ENCODE data around the gene SEMA3A. TPM values are rescaled to one million over a fixed set of nuclear protein-coding genes. Genes with fewer than 3 reads are reported as not detected.
"Not testable (repeated sequence)": the region's sequence is repeated elsewhere in the genome, so short reads cannot be mapped to it uniquely, and the experiment has no call there.

The SEMA3A gene
- total and polyA plus RNA-seq, 9 donors = 0.76 to 23.0 (median 2.2) TPM

DNA sequence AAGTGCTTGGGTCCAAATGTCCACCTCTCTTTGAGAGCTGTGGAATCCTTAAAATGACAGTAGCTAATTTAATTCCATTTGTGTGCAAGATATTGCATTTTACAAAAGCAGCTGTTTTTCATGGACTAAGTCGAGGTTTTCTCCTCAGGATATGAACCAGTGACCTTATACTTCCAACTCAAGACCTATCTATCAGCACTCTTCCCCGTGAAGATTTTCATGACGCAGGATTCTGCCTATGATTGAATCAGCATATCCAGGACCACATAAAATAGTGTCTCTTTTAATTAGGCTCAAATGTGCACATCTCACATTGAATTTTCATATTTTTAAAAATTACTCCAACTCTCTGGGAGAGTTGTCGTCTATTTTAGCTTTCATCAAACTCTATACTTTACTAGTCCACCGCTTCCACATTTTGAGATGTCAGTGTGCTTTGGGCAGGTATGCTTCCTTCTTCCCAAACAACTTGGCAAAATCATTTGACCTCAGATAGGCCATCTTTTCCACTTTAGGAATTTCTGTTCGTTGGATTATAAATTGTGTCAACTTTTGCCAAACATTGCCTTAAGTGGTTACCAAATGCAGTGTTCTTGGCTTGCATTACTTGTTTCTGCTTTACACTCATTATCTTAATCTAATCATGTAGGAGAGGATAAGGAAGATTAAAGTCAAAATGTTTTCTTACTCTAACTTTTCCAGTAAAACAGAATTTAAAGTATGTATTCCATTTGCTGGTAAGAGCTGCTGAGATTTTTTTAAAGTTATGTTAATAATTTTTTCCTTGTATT is 39.4 kb downstream of the SEMA3A start:
- 62 to 69% (median 65%) methylated on average over 6 of the region's 6 CpGs for WGBS, 3 donors
- H3K27ac ChIP-seq = no peak overlapping the region
- no peaks in the 10 kb centered on the region for H3K9me3 ChIP-seq
- TF ChIP-seq, protein P1, sequence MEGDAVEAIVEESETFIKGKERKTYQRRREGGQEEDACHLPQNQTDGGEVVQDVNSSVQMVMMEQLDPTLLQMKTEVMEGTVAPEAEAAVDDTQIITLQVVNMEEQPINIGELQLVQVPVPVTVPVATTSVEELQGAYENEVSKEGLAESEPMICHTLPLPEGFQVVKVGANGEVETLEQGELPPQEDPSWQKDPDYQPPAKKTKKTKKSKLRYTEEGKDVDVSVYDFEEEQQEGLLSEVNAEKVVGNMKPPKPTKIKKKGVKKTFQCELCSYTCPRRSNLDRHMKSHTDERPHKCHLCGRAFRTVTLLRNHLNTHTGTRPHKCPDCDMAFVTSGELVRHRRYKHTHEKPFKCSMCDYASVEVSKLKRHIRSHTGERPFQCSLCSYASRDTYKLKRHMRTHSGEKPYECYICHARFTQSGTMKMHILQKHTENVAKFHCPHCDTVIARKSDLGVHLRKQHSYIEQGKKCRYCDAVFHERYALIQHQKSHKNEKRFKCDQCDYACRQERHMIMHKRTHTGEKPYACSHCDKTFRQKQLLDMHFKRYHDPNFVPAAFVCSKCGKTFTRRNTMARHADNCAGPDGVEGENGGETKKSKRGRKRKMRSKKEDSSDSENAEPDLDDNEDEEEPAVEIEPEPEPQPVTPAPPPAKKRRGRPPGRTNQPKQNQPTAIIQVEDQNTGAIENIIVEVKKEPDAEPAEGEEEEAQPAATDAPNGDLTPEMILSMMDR (IDR thresholded peaks at IDR 0.05) = no peak
- TF ChIP-seq POLR2A (IDR thresholded peaks at IDR 0.05) (no peak), EP300 (IDR thresholded peaks at IDR 0.05) (no peak)
- no peak for DNase-seq
- H3K4me3 ChIP-seq = no peak overlapping the region
- intact Hi-C loops (cut with DNase I) = no loop called here
- H3K4me1 ChIP-seq (ENCODE audit: insufficient read depth) = no peaks in the 10 kb centered on the region
- H3K27me3 ChIP-seq = no peaks in the 10 kb centered on the region
- H3K36me3 ChIP-seq = no peaks in the 10 kb centered on the region

DNA sequence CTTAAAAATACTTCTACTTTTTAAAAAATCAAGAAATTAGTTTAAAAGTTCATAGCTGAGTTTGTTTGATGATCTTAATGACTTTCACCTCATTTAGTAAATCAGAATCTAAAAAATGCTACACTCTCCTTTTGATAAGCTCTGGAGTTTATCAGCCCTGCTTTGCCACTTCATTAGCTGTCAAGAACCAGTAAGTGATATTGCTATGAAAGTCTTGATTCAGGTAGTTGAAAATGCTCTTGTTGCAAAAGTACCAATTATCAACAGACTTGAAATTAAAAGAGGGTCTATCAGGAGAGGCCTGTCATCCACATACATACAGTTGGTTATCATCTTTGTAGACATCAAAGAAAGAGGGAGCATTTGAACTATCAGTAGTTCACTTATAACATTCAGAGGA is 41.6 kb downstream of the SEMA3A start:
- intact Hi-C loops (cut with DNase I) = no loop called here
- no peaks in the 10 kb centered on the region for H3K9me3 ChIP-seq
- DNase-seq = no peak
- no peaks in the 10 kb centered on the region for H3K4me1 ChIP-seq (ENCODE audit: insufficient read depth)
- no peak overlapping the region for H3K27ac ChIP-seq
- H3K4me3 ChIP-seq = no peak overlapping the region
- no peaks in the 10 kb centered on the region for H3K36me3 ChIP-seq
- no peak for TF ChIP-seq POLR2A (IDR thresholded peaks at IDR 0.05)
- H3K27me3 ChIP-seq = no peaks in the 10 kb centered on the region

DNA sequence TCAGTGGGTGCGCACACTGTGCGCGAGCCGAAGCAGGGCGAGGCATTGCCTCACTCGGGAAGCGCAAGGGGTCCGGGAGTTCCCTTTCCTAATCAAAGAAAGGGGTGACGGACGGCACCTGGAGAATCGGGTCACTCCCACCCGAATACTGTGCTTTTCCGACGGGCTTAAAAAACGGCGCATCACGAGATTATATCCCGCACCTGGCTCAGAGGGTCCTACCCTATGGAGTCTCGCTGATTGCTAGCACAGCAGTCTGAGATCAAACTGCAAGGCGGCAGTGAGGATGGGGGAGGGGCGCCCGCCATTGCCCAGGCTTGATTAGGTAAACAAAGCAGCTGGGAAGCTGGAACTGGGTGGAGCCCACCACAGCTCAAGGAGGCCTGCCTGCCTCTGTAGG is 44.2 kb downstream of the SEMA3A start:
- DNase-seq; H3K4me3 ChIP-seq; H3K36me3 ChIP-seq; H3K27me3 ChIP-seq; H3K27ac ChIP-seq; H3K9me3 ChIP-seq; intact Hi-C loops (cut with DNase I); H3K4me1 ChIP-seq (ENCODE audit: insufficient read depth): not testable (repeated sequence)
- WGBS, 3 donors = 93 to 97% (median 94%) methylated on average over 18 to 22 of the region's 22 CpGs

DNA sequence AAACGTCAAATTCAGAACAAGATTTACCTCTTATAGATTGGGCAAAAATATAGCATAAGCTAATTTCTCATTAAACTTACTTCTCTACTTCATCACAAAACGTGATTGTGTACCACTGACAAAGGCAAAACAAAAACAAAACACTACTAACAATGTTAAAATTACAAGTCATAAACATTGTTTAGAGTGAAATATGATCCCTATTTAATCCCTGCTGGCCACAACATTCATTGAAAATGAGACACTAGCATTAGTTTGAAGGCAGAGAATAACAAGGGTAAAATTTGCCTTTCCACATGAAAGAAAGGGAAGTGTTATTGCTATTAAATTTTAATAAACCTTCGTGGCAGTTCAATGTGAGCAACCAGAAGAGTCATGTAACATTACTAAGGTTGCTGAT is 45.0 kb downstream of the SEMA3A start:
- no peak for DNase-seq
- TF ChIP-seq POLR2A (IDR thresholded peaks at IDR 0.05) = no peak
- TF ChIP-seq, protein P1 (IDR thresholded peaks at IDR 0.05) = no peak
- no peak for TF ChIP-seq EP300 (IDR thresholded peaks at IDR 0.05)
- H3K27me3 ChIP-seq = no peaks in the 10 kb centered on the region
- no peak overlapping the region for H3K4me3 ChIP-seq
- 57 to 66% (median 60%) methylated on average over 3 of the region's 3 CpGs for WGBS, 3 donors
- no peaks in the 10 kb centered on the region for H3K4me1 ChIP-seq (ENCODE audit: insufficient read depth)
- no peak overlapping the region for H3K27ac ChIP-seq
- H3K36me3 ChIP-seq = no peaks in the 10 kb centered on the region
- no peaks in the 10 kb centered on the region for H3K9me3 ChIP-seq
- intact Hi-C loops (cut with DNase I) = no loop called here

DNA sequence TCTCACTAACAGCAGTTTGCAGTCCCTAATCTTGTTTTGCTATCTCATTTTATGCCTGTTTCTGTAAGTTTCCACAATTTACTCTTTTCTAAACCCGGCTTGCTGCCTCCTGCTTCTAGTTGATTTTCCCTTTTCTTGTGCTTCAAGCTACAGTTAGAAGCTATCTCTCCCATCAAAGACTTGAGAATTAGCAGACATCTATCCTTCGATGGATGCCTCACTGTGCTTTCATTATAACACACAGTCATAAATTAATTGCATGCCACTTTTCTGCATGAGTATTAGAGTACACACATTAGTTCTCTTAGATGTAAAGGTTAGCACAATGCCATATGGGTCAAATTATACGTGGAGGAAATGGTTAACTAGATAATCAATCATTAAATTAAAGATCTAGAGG is 48.7 kb downstream of the SEMA3A start:
- TF ChIP-seq EP300 (IDR thresholded peaks at IDR 0.05) = no peak
- no peak for TF ChIP-seq POLR2A (IDR thresholded peaks at IDR 0.05)
- TF ChIP-seq, protein P1 (IDR thresholded peaks at IDR 0.05) = no peak
- Histone ChIP-seq H3K36me3 (no peaks in the 10 kb centered on the region), H3K9me3 (no peaks in the 10 kb centered on the region), H3K27me3 (no peaks in the 10 kb centered on the region), H3K4me1 (ENCODE audit: insufficient read depth) (no peaks in the 10 kb centered on the region), H3K4me3 (no peak overlapping the region), H3K27ac (no peak overlapping the region)
- no peak for DNase-seq
- WGBS, 3 donors = 67 to 77% (median 70%) methylated on average over 3 of the region's 3 CpGs
- intact Hi-C loops (cut with DNase I) = no loop called here

Data from ovary (tissue), 9 donors.